ENCODE data around the gene CMTM6.
"Not testable (repeated sequence)": the region's sequence is repeated elsewhere in the genome, so short reads cannot be mapped to it uniquely, and the experiment has no call there.

CMTM6 gene

DNA sequence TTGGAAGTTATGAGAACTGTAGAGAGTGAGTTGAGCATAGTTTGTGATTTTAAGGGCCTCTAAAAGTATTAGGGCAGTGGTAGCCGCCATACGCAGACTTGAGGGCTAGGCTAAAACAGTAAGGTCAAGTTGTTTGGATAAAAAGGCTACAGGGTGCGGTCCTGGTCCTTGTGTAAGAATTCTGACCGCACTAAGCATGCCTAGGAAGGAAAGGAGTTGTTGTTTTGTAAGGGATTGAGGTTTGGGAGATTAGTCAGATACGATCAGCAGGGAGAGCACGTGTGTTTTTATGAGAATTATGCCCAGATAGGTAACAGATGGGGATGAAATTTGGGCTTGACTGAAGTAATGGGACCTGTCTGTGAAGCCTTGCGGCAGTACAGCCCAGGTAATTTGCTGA lies 39.2 kb downstream of the CMTM6 start:
- not testable (repeated sequence) for DNase-seq

DNA sequence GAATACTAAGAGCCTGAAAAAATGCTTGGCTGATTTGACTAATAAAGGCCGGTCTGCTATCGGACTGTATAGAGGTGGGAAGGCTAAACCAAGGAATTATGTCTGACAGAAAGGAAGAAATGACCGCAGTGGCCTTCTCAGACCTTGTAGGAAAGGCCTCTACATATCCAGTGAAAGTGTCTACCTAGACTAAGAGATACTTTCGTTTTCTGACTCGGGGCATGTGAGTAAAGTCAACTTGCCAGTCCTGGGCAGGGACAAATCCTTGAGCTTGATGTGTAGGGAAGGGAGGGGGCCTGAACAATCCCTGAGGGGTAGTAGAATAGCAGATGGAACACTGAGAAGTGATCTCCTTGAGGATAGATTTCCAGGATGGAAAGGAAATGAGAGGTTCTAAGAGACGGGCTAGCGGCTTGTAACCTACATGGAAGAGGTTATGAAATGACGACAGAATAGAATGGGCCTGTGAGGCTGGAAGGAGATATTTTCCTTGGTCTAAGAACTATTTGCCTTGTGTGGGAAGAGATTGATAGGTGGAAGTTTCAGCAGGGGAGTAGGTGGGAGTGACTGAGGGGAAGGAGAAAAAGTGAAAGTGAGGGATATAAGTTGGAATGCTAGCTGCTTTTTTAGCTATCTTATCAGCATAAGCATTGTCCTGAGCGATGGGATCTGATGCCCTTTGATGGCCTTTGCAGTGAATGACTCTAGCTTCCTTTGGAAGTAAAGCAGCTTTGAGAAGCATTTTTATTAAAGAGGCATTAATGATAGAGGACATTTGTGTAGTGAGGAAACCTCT lies 40.3 kb downstream of the CMTM6 start:
- DNase-seq = not testable (repeated sequence)

DNA sequence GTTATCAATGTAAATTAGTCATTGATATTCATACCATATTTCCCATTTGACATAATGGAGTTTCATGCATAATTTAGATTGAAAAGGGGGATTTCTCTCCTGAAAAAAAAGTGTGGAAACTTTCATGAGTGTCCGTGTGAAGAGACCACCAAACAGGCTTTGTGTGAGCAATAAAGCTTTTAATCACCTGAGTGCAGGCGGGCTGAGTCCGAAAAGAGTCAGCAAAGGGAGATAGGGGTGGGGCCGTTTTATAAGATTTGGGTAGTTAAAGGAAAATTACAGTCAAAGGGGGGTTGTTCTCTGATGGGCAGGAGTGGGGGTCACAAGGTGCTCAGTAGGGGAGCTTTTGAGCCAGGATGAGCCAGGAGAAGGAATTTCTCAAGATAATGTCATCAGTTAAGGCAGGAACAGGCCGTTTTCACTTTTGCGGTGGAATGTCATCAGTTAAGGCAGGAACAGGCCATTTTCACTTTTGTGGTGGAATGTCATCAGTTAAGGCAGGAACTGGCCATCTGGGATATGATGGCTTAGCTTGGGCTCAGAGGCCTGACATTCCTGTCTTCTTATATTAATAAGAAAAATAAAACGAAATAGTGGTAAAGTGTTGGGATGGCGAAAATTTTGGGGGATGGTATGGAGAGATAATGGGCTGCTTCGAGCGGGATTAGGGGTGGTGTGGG lies 41.7 kb downstream of the CMTM6 start:
- DNase-seq = not testable (repeated sequence)

DNA sequence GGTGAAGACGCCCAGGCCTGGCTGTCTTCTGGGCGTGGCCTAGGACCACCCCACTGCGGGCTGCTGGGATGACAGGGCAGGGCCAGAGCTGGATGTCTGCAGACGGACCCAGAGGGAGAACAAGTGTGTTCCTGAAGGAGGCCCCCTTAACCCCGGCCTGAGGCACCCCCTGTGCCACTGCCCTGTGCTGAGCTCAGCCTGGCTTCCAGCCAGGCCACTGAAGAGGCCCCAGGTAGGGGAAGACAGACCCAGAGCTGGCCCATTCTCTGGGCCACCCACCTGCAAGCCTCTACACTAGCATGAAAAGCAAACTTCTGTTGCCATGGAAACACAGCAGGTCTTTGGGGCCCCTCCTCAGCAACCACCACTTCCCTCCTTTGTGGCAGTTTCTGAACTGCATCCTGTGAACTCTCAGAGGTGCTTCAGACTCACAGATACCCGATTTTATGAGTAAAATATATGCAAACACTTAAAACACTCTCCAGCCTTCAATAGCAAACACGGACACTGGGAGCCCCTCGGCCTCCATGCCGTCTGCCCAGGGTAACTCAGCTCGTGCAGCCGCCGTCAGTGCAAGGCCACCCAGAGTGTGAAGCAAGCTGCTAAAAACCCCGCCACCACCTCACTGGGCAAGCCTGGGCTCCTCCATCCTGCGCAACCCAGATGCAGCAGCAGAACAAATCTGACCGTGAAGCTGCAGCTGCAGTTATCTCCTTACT lies 42.5 kb downstream of the CMTM6 start:
- DNase-seq = no peak

DNA sequence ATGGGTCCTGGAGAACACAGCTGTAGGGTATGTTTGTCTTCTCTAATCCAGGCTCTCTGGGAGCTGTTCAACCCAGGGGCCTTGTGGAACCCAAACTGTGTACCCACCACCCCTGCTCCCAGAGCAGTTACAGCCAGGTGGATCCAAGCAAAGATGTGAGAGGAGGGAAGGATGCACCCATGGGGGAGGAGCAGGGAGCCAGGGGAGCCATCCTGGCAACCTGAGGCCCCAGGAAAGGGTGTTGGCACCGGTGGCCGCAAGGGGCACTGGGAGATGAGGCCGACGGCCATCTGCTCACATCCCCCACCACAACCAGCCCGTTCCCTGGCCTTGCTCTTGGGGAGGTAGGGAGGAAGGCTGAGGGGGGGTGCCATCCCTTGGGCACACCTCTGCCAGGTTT lies 43.2 kb downstream of the CMTM6 start:
- DNase-seq = no peak

DNA sequence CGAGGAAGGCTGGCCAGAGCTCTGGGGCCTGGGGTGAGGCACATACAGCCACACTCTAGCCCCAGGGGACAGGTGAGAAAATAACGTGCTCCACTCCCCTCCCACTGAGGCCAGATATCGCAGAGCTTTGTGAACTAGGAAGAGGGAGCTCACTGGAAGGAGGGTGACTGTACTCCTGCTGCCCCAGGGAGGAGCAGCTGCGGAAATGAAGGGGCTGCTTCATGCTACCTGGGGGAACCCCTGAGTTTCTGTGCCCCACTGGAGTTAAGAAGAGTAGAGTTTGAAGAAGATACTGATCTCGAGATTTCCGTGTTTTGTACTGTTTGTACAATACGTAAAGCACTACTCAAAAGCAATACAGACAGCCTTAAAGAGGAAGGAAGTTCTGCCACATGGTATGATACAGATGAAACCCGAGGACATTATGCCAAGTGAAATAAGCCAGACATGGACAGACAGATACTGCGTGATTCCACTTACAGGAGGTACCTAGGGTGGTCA lies 44.6 kb downstream of the CMTM6 start:
- DNase-seq = no peak

DNA sequence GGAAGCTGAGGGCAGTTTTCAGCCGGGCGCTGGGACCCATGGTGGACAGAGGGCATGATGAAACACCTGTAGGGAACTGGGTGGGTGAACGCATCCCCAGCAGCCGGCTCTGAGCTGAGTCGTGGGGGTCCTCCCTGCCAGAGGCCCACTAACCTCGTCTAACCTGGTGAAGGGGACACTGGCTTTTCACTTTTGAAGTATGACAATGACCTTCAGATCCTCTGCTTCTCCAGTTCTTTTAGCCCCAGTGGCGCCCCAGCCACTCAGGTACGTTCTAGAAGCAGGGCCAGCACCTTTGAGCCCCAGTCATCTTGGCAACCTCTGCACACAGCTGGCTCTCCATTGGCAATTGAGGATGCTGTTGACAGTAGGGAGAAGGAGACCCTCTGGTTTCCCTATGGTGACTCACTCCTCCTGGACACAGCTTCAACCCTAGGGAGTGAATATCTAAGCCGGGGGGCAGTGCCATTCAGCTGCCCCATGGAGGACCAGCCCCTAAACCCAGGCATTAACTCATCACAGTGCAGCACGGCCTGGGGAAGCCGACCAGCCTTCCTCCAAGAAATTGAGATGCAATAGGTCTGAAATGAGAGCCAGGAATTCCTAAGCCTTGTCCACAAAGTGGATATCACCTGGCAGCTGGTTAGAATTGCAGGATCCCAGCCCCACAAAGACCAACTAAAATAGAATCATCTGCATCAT lies 46.1 kb downstream of the CMTM6 start:
- DNase-seq = no peak

DNA sequence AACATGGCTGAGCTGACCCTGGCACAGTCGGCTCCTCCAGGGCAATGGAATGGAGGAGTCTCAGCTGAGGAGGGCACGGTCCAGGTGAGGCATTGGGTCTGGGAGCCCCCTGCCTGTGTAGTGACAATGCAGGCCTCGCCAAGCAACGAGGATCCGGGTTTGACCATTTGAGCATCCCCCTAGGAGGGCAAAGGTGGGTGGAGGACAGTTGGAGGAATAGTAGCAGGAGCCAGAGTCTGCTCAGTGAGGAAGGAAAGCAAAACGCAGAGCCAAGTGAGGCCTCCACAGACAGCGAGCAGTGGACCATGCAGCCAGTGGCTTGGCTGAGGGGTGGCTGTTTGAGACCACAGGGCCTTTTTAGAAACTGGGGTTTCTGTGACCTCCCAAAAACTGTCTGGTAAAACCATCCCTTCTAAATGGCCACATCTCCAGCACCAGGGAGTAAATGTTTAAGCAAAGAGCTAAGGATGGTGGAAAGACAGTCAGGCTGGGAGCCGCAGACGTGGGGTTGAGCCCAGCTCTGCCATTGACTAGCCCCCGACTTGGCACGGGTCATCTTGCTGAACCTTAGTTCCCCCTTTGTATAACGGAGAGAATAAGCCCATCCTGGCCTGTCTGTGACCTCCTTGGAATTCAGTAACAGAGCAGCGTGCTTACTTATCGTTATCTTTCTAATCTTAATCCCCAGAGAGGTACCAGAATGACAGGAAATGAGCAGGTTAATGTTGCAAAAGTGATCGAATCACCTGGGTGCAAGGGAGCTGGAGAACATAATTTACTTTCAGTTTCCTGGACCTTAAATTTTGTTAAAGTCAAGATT lies 46.8 kb downstream of the CMTM6 start:
- DNase-seq = no peak

DNA sequence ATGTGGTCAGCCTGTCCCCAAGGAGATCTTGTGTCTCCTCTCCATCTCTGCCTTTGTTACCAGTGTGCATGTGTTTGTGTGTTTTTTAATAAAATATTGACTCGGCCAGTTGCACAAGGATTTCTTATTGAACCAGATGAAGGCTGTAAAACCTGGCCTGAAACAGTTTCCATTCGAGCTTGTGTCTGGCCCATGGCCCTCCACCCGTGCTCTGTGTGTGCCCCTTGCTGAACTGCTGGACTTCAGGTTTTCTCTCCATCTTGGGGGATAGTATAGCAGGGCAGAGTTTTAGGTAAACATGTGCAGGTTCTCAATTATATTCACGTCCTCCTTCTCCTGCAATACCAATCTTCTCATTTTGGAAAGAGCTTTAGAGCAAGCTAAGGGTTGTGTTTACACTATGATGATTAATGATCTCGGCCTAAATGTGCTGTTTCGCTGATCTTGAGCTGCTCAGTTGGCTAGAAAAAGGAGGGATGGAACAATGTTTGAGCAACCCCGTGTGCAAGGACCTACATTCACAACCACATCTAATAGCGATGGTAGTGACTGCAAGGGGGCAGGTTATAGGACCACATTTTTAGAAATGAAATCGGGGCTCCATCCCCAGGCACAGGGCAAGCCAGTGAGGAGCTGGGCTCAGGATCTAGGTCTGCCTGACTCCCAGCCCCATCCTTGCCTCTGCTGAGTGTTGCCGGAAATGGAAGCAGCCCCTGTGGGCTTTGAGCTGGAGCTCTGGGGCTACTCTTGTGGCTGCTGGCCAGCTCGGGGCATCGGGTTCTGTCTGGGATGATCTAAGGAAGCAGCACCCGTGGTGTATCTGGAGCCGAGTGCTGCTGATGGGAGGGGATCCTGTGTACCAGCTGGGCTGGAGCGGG lies 47.7 kb downstream of the CMTM6 start:
- no peak for DNase-seq

DNA sequence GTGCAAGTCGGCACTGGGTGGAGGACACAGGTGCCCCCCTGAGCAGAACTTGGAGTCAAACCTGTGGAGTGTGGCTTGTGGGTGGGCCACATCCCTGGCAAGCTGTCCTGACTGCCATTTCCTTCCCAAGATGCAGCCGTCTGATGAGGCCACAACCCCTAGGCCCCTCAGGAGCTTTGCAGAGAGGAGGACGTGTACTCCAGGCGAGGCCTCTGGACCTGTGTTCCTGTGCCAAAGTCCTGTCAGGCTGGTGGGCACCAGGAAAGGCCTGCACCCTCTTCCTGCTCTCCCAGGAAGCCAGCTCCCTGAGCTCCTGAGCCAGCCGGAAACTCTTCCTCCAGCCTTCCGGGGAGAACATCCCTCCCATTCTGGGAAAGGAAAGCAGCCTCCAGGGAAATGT lies 48.5 kb downstream of the CMTM6 start:
- no peak for DNase-seq

DNA sequence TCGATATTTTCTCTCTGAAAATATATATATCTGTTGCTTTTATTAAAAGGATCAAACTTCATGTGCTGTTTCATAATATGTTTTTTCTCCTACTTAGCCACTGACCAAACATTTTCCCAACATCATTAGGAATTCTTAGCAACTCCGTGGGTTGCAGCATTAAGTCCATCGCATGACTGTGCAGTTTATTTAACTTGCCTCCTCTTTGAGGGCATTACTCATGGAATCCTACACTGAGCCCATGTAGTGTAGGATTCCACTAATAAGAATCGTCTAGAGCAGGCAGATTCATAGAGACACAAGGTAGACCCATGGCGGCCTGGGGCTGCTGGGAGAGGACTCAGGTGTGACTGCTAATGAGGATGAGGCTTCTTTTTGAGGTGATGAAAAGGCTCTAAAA lies 49.3 kb downstream of the CMTM6 start:
- no peak for DNase-seq

DNA sequence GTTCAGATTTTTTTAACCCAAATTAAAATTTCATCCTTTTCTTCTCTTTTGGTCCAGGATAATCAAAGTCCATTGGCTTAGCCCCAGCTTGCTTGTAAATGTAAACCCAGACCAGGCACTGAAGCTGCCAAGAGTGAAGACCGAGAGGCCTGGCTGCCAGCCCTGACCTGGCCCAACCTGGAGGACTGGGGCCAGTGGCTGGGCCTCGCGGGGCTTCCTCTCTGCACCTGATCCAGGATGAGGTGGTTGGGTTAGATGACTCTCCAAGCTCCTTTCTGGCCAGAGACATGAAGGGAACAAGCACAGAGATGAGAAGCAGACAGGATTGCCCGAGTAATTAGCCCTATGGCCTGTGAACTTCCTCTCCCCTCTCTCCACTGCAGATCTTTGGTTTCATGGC lies 50.6 kb downstream of the CMTM6 start:
- DNase-seq = no peak

DNA sequence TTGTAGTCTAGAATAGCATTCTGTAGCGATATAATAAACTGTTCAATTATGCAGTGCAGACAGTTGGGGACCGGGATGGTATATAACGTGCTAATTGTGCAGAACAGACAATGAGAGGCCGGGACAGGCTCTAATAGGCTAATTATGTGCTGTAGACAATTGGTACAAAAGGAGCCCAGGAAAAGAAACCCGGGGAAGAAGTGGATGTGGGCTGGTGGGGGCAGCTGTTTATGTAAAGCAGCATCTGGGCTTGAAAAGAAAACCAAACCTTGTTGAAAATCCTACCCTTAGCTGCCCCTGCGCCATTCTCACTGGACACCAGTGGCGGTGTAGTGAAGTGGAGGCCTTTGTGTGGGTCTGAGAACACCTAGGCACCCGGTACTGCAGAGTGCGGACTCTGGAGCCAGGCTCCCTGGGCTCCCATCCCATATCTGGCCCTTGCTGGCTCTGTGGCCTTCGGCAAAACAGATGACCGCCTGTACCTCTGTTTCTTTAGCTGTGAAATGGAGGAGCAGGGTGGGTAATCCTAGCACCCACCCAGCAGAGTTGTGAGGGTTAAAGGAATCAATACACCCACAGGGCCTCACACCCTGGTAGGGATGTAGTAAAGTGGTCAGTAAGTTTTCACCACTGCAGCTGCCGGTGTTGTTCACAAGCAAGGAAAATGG lies 51.5 kb downstream of the CMTM6 start:
- no peak for DNase-seq

DNA sequence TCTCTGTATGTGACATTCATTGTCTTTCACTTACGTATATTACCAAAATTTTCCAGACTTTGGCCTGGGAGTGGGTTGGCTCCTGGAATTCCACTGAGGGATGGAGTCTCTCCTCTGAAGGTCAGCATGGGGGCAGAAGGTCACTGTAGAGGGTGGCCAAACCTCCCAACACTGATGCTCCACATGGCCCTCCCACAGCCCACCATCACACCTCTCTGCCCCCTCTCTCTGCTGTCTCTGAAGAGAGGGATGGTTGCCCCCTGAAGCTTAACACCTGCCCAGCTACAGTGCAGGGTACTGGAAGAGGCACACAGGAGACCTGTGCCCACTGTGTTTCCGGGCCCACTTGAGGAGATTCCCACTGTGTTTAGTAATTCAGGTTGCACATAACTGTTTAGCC lies 52.2 kb downstream of the CMTM6 start:
- DNase-seq = no peak

DNA sequence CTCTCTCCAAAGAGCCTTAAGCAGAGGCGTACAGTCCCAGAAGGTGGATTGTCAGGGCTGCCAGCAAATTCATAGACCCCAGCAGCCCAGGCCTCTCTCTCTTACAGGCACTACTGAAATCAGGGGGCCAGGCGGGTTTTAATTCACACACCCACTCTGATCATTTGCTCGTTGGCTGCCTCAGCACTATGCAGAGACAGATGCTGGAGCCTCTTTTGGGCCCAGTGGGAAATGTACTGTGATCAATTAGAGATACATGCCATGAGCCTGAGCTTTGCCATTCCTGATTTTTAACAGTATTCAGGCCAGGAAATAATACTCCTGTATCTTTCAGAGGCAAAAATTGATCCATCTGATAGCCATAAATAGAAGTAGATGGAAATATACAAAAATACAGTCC lies 53.0 kb downstream of the CMTM6 start:
- DNase-seq = no peak

DNA sequence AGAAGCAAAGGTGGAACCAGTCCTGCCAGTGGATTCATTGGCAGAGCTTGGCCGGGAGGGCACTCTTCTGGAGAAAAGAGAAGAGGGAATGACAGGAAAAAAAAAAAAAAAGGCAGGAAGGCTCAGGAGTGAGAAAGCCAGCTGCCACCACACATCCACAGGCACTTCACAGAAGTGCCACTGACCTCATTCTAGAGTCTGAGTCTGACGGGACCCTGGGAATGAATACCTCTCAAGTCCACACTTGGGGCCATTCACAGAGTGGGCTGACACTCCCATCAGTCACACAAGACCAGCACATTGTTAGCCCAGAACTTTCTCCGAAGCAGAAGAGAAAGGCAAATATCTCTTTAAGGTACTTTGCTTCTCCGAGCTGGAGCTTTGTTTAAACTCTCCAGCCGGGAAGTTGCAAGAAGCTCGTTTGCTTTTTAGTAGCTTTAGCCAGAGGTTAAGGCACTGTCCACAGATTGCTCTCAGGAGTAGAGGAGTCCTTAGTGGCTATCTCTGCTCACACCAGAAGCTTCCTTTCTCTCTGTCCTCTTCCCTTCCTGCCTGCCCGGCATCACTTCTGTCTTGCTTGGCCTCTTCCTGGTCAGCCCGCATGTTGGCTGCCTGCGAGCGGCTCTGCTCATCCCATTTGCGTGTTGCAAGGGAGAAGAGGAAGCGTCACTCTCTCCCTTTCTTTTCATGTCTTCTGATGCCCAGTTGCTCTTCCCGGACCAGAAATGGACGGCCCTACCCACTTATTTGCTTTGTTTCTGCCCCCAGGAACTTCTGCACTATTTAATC lies 53.8 kb downstream of the CMTM6 start:
- DNase-seq = peak in 1 of 2 donors; percentile 11

DNA sequence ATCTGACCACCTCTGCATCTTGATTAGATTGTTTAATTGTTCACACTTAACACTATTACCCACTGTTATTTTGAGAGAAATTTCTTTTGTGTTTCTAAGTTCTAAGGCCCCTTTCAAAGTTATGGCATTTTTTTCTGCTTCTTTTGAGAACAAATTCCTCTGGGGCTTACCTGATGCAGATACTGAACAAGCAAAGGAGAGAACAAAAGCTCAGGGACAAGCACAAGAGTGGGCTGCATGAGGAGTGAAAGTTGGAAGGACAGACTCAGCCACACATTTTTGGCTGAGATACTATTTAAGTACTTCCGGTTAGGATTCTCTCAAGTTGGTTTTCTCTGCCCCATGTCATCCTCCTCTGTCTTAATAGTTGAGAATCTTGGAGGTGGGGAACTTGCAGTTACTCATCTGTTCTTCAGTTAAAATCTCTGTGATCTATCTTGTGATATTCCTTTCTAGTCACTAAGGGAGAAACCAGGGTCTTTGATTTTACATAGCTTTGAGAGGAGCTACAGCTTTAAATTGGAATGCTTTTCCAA lies 54.7 kb downstream of the CMTM6 start:
- DNase-seq = no peak

DNA sequence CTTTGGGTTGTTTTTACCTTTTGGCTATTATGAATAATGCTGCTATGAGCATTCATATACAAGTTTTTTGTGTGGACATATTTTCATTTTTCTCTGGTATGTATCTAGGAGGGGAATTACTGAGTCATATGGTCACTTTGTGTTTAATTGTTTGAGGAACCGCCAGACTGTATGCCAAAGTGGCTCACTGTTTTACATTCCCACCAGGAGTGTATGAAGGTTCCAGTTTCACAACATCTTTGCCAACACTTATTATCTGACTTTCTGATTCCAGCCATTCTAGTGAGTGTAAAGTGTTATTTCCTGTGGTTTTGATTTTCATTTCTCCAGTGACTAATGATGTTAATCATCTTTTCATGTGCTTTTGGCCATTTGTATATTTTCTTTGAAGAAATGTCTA lies 59.2 kb downstream of the CMTM6 start:
- DNase-seq = no peak

DNA sequence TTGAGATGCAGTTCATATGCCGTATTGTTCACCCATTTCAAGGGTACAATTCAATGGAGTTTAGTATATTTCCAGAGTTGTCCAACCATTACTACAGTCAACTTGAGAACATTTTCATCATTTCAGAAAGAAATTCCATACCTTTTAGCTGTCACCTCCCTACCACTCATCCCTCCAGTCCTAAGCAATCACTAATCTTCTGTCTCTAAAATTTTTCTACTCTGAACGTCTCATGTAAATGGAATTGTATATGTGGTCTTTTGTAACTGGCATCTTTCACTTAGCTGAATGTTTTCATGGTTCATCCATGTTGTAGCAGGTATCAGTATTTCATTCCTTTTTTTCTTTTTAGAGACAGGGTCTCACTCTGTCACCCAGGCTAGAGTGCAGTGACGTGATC lies 59.9 kb downstream of the CMTM6 start:
- no peak for DNase-seq

Measured in hippocampal formation (tissue), 2 donors.